Activated CD8-positive, alpha-beta memory T cell treated with anti-CD3 and anti-CD28 coated beads for 4 hours (primary cell): ENCODE measurements around the gene TRIP13.

ENCODE experiments used
- DNase-seq, 2 donors: peaks; one replicate each; pipeline ENCODE4 v3.0.0-alpha.2; 2020; ENCODE audit warnings: low read depth in 2 of 2

The TRIP13 gene

DNA sequence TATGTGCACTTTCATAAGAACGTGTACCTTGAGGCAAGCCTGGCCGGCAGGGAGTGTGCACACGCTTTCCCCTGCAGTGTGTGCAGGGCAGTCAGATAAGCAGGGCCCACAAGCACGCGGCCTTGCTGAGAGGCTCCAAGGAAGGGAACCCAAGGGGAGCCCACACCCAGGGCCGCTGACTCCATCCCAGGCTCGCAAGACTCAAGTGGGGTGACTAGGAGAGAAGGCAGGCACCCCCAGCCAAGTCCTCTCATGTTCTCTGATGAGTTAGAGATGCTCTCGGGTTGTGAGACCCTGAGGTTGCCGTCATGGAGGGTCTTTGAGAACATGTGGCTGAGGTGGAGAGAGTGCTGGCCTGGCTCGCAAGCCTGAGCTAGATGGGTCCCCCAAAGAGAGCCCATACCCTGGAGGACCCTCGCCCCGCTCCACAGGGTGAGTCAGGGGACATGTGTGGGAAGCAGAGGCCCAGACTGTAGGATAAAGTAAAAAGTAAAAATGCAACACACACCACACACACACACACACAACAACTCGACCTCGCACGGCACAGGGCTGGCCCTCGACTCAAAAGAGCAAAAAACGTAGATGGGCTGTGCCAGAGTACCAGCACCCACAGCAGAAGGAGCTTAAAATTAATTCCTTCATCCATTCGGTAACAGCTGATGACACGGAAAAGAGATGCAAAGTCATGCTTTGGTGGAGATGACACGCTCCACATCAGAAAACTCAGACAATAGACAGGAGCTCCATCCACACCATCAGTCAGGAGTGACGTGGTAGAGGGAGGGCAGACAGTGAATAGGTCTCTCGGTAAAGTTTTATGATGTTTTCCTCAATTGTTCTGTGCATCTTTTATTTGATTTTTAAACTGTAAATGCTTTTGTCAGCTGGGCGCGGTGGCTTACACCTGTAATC, 61.1 kb downstream of the TRIP13 start:
- DNase-seq, result no peak

DNA sequence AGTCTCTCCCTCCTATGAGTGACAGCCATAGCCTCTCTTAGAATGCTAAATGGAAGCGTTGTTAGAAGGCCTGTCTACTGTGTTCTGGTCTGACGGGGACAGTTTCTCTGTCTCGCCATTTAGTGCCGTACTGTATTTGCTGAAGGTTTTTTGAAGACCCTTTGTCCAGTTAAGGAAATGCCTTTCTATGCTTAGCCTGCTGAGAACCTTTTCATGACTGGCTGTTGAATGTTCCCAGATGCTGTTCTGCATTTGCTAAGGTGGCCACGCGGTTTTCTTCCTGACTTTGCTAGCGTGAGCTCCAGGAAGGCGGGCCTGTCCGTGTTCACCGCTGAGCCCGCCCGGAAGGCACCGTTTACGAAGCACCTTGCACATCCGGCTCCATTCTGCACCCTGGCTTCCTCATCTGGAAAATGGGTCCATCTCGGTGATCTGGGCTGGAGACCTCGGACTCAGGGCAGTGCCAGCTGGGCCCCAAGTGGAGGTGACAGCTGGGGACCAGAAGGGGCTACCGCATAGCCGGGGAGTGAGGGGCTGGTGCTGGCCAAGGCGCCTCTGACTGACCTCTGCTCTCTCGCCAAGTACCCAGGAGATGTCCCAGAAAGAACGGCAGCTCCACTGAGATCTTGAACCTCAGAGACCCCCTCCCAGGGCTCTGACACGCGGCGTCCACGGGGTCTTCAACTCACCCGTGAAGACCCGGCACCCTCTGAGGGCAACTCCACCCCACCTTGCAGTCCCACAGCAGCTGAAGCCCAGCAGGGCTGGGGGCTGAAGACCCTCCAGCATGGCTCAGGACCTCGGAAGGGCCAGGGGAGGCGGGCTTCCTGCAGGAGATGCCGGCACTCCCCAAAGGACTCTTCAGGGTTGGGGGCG, 63.4 kb downstream of the TRIP13 start:
- DNase-seq, result no peak

DNA sequence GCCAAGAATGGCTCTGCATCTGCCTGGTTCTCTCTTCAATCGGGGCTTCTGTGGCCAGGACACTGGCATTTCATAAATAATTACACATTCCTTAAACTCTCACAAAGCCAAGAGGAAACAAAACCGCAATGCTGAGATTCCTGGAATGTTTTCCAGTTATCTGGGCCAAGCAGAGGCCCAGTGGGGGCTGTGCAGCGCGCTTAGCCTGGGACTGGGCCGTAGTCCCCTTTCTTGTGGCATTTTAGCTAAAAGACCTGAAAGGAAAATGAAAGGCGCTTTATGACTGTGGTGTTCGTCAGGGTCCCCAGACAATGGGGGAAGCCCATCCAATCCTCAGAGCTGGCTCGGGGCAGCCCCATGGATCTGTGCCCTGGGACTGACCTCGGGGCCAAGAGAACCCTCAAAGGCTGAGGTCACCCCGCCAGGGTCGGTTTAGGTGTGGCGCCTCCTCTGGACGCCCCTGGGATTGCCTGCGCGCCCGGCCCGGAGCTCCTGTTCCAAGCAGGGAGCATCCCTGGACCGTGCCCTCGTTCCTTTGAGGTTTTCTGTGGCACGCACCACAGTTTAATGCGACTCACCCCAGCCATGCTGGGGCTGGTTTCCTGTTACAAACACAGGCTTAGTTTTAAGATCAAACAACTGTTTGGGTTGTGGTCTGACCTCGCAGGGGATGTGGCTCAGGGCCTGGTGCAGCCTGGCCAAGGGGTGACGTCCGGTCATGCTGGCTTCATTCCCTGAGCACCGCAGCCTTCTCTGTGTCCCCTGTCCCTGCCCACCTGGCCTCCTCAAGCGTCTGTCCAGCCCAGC, 64.5 kb downstream of the TRIP13 start:
- DNase-seq, result no peak

DNA sequence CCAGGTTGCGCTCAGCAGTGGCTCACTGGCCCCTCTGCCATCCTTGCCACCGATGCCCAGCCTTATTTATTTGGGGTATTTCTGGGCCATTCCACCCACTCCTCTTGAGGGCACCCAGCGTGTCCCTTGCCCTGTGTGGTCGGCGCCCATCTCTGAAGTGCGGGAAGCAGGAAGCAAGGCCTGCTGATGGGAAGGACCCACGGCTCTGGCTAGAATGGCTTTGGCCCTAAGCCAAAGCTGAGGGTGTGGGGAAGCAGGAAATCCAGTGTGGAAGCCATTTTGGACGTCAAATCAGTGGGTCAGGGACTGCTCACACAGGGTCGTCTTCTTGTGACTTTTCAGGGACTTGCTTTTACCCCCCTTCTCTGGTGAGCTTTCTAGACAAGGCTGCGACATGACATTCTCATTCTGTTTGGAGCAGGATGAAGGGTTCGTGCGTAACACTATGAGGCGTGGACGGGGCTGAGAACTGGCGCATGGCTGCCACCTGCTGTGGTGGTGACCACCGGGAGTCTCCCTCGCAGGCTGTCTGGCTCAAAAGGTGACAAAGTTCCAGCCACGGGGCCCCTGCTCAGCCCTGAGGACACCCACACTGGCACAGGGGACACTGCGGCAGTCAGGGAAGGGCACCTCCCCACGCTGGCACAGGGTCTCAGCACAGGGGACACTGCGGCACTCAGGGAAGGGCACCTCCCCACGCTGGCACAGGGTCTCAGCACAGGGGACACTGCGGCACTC, 65.2 kb downstream of the TRIP13 start:
- no peak for DNase-seq

DNA sequence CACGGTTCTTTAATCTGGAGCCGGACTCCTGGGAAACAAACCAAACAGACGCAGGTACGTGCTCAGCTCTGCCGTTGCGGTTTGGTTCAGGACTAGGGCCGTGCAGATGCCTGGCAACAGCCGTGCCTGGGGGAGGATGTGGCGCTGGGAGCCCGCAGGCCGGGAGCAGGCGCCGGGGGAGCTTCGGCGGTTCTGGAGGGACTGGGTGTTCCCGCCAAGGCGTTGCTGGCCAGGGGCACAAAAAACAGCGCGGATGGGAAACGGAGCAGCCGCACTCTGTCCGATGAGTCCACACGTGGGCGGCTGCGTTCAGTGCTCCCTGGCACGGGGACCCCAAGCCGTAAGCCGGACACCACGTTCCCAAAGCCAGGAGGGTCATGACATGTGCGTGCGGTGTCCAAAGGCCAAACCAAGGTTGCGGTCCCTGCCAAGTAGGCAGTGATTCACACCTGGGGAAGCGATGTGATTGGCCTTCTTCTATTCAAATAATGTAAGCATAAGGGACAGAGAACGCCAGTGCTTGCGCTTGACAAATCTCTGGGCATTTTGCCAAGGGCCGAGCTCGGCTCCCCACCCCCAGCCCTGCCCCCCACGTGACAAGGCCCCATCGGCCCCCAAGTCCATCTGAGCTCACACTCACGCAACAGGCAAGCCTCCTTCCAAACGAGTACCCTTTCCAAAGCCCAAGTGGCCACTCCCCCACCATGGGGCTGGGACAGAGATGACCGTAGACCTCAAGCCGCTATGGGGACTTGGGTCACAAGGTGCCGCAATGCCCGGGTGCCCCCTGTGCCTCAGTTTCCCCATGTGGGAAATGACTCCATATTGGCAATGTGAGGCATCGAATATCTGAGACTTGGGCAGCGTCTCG, 66.3 kb downstream of the TRIP13 start:
- DNase-seq, result no peak

DNA sequence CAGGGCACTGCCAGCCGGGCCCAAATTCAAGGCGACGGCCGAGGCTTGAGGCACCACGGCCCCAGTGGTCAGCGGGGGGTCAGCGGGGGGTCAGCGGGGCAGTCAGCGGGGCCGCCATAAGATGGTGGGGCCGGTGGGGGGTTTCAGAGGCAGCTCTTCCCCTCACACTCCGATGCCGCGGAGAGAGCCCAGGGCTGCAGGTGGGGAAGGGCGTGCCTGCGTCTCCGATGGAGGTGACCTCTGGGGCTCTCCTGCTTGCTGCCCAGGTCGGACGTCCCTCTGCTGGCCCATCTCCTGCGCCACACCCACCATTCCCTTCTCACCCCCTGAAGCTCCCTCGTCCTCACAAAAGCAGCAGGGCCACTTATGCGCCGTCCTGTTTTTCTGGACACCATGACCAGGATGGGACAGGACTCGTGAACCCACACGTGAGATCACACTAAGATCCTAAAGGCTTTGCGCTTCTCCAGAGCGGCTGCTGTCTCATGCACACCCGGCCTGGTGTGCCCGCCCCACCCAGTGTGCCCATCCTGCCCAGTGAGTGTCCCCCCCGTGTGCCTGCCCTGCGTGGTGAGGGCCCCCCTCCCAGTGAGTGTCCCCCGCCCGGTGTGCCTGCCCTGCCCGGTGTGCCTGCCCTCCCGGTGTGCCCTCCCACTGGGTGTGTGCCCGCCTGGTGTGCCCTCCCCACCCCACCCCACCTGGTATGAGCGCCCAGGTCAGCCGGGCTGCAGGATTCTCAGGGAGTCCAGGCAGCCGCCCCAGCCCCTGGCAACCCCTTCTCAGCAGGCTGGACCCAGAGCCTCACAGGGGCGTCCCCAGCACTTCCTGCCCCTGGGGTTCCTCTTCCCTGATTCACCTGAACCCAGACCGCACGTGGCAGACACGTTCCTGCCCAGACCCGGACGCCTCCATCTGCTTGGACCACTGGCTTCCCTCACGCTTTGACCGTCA, 67.2 kb downstream of the TRIP13 start:
- no peak for DNase-seq

DNA sequence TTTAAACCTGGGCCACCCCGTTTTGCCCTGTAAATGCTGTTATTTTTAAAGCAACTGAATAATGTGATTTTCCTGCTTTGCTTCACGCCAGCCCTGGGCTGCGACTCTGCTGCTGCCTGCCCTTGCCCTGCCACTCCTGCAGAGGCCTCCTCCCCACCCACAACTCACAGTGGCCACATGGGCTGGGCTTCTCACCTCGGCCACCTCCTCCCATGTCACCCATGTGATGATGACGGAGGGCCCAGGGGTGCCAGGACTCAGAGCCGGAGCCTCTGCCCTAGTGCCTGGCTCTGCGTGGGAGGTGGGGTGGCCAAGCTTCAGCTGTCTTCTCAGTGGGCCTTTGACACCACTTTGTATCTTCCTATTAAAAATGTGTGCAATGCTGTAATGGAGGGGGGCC, 67.9 kb downstream of the TRIP13 start:
- DNase-seq, result no peak

DNA sequence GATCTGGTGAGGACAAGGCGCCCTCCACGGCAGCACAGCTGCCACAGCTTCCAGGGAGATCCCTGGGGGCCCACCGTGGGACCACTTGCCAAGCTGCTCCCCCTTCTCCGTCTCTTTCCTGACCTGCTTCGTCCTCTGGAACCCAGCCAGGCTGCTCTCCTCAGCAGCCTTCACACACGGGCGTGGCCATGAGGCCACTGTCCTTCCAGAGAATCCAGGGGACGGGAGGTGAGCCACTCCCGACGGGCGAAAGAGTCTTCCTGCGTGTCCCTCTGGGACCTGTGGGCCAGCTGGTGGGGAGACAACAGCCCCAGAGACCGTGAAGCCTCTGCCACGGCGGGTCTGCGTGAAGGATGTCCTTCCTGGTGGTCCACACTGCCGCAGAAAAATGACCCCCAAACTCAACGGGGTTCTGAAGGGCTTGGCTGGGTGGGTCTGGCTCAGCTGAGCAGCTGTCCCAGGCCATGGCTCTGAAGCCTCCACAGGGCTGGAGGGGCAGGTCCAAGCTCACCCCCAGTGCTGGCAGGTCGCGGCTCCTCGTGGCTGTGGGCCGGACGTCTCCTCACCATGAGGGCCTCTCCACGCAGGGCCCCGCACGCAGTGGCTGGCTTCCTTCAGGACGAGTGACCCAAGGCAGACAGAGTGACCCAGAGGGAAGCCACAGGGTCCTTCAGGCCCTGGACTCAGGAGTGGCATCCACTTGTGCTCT, 68.5 kb downstream of the TRIP13 start:
- DNase-seq, result no peak

DNA sequence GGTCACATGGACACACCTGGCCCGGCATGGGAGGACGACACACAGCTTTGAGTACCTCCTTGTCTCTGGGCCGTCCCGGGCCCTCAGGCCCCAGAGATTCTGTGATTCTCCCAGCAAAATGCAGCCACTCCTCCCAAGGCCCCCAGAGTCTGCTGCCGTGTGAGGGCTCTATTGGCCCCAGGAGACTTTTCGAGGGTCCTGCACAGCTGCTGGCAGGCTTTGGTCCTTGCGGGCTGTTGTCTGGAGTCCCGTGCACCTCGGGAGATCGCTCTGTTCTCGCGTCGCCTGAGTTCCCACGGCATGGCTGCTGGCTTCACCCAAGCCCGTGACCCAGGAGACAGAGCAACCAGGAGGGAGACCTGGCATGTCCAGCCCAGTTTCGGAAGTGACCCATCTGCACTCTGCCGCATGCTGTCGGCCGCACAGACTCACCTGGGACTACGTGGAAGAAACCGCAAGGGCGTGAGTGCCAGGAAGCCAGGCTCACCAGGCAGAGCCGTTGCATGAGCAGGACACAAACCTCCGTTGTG, 69.1 kb downstream of the TRIP13 start:
- no peak for DNase-seq

DNA sequence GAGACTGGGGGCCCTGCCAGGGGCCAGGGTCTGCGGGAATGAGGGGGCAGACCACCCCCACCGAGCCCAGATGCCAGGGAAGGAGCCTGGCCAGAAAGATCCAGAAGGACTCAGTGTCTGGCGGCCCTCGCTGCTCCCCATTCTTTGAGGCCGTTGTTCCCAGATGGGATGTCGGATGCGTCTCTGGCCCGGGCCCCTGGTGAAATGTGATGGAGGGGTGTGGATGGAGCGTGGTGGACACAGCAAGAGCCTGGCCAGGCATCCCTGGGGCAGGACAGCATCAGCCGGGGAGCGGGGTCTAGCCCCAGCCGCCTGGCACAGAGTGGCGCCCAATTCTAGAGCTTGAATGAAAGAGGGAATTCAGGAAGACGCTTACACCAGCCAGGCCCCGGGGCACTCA, 69.7 kb downstream of the TRIP13 start:
- no peak for DNase-seq

DNA sequence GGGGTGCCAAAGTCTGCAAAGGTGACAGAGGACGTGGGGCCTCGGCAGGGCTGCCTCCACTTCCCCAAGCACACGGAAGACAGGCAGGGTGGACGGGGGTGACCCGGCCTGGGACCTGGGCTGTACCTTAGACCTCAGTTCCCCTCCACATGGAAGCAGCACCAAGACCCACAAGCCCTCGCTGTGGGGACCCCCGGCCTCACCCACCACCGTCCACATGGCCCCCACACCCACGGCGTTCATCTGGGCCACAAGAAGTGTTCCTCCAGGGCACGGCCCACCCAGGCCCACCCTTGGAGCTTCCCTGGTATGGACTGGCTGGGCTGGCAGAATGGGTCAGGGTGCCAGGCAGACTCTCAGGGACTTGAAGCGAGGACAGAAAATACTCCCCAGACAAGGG, 70.1 kb downstream of the TRIP13 start:
- DNase-seq, result no peak

DNA sequence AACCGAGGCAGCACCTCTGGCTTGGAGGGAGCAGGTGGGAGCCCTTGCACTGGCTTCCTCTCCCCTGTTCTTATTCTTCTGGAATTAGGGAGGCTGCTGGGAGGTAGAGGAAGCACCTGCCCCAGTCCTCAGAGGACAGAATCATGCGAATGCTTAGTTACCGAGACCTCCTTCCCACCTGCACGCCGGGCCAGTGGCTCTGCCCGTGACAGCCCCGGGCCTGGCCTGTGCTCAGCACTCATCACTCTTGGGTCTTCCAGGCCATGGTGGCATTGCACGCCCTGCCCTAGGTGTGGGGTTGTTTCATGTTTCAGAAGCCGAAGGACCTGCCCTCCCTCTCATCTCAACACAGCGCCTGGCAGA, 70.6 kb downstream of the TRIP13 start:
- DNase-seq, result no peak

DNA sequence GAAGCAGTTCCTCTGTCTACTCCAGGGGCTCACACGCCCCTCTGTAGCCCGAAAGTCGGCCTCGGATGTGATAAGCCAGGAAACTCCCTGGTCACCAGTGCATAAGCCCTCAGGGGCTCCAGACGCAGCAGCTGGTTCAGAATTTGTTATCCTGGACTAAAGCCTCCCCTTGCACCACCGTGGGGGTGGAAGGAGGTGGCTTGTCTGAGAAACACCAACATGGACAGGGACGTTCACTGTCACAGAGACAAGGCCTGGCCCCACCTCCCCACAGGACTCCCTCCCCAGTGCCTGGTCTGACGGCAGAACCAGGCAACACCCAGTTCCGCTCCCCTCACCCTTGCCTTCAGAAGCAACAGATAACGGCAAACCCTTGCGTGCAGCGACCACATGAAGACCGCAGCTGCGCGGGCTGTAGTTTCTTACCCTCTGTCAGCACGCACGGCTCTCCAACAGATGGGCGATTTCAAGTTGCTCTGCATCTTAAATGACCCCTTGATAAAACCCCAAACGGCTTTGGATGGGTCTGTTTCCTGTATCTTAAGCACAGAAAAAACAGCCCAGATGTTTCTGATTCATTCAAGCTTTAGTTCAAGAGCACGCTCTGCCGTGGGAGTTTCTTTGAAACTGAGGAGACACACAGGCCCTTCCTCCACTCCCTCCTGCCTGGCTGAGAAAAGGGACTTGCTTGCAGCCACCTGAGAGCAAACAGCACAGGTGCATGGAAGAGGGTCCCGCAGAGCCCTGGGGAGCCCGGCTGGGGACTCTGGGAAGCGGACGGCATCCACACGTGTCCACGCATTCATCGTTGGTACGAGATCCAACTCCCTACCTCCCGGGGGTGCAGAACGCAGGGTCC, 71.2 kb downstream of the TRIP13 start:
- no peak for DNase-seq

DNA sequence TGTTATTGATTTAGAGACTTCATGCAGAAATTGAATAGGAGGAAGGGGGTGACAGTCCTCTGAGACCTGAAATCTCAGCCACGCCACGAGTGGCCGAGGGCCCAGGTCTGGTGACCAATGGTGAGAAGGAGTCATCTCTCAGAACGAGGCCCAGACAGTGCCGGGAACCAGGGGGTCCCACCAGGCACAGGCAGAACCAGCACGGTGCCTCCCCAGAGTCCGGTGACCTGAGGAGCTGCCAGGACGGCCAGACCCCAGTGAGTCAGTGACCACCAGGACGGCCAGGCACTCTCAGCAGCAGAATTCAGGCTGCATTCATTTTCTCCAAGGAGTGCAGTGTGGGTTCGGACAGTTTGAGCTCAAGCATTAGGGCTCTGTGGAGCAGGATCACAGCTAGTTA, 72.1 kb downstream of the TRIP13 start:
- no peak for DNase-seq

DNA sequence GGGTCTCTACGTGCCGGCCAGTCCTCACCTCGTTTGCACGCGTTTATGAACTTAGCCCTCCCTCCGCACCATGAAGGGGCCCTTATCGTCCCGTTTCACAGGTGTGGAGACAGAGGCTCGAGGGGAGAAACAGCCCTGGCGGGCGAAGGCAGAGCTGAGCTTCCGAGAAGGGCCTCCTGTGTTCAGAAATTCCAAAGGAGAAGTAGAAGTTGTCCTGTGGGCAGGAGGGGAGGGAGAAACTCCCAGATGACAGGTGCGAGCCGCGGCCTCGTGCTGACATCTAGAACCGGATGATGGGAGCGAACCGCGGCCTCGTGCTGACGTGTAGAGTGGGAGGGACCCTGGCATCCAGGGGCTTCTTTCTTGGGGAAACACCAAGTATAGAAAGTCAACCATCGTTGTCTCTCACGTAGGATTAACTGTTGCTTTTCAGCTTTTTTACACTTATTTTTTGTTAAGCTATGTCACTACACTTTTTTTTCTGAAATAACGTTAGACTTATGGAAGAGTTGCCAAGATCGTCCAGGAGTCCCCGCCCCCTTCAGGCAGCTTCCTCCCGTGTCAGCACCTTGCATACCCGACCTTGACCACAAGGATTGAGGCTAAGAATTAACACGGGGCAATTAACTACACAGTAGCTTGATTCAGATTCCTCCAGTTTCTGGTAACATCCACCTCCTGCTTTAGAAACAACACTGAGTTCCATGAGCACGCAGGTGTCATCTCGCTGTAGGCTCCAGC, 73.1 kb downstream of the TRIP13 start:
- no peak for DNase-seq

DNA sequence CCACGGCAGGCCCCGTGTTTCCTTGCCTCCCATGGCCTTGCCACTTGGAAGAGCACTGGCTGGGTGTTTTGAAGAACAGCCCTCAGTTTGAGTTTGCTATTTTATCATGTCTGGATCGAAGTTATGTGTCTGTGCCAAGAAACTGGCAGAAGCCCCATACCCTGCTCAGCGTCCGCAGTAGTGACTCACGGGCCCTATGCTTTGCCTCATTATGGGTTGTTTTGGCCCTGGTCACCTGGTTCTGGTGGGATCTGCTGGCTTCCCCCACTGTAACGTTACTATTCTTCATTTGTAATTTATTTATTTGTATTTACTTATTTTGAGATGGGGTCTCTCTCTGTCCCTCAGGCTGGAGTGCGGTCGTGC, 73.6 kb downstream of the TRIP13 start:
- no peak for DNase-seq

DNA sequence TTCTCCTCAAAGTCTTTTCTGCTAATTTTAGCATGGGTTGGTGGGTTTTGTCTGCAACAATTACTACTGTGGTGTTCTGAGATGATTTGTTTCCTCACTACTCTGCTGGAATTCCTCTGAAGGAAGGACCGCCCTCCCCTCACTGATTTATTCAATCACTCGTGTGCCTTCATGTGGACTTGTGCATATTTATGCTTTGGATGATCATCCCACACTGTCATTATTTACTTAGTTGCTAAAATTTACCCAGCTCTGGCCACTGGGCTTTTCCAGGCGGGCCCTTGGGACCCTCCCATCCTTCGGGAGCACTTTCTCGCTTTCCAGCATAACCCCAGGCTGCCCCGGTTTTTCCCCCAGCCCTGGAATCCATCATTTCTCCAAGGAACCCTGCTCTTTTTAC, 74.3 kb downstream of the TRIP13 start:
- DNase-seq, result no peak
